Measurements from ENCODE around the gene SRXN1.

SRXN1 gene

DNA sequence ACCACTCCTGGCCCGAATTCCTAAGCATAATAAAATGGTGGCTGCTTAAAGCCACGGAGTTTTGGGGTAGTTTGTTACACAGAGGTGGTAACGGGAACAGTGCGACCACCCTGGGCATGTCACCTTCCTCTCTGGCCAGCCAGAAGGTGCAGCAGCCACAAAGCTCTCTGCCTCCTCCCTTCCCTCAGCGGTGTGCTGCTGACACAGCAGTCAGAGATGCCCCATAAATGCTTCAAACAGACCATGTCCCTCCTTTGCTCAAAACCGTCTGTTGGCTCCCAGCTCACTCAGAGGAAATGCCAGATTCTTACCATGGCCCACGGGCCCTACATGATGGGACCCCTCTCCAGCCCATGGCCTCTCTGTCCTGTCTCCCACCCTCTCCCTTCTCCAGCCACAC is 30.8 kb downstream of the SRXN1 start:
- FAIRE-seq (no peak), DNase-seq (ENCODE audit: insufficient read length) (no peak)
- TF ChIP-seq TAF1 (IDR thresholded peaks at IDR 0.05; ENCODE audit: borderline replicate concordance, low read depth, low read length) (no peak), POLR2AphosphoS5 (IDR thresholded peaks at IDR 0.05; ENCODE audit: low read depth, low read length) (no peak), POLR2A (IDR thresholded peaks at IDR 0.05; ENCODE audit: low read depth, low read length) (no peak)

- DNase-seq (ENCODE audit: insufficient read length) (no peak), FAIRE-seq (no peak)
- no peak for TF ChIP-seq POLR2AphosphoS5 (IDR thresholded peaks at IDR 0.05; ENCODE audit: low read depth, low read length)
- TF ChIP-seq TAF1 (IDR thresholded peaks at IDR 0.05; ENCODE audit: borderline replicate concordance, low read depth, low read length), result no peak
- TF ChIP-seq POLR2A (IDR thresholded peaks at IDR 0.05; ENCODE audit: low read depth, low read length), result no peak
These were observed 31.8 kb downstream of the SRXN1 start for GRCh38 chr20:621125-621756.

DNA sequence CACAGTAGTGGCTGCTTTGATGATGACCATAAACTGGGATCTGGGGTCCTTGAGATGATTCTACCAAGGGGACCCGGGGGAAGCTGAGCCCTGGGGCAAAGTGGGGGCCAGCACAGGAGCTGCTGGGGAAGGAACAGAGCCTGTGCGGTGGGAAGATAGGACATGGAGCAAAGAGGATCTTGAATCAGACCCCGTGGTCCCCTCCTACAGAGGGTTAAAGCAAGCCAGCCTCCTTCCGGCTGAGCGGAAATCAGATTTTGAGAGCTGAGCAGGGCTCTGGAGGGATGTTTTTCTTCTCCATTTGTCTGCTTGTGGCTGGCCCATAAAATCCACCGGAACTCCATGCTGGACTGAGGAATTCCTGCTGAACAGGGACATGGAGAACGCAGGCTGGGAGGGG is 32.8 kb downstream of the SRXN1 start:
- DNase-seq (ENCODE audit: insufficient read length) (no peak), FAIRE-seq (no peak)
- TF ChIP-seq TAF1 (IDR thresholded peaks at IDR 0.05; ENCODE audit: borderline replicate concordance, low read depth, low read length) (no peak), POLR2A (IDR thresholded peaks at IDR 0.05; ENCODE audit: low read depth, low read length) (no peak), POLR2AphosphoS5 (IDR thresholded peaks at IDR 0.05; ENCODE audit: low read depth, low read length) (no peak)

DNA sequence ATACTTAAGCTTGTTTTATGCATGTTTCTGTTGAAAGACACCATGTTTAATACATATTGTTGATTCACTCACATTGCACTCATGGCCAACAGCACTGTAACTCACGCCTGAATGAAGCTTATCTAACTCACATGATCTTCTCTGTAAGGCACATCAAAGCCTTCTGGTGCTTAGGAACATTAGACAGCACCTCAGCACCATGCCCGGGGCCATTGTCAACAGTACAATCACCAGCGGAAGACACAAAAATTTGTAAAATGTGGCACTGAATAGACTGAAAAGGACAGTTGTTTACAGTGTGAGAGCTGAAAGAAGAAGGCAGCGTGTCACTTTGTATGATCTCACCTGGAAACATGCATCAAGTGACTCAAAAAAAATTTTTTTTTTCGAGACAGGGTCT is 34.0 kb downstream of the SRXN1 start:
- no peak for DNase-seq (ENCODE audit: insufficient read length)
- FAIRE-seq, result no peak
- TF ChIP-seq POLR2AphosphoS5 (IDR thresholded peaks at IDR 0.05; ENCODE audit: low read depth, low read length) (no peak), POLR2A (IDR thresholded peaks at IDR 0.05; ENCODE audit: low read depth, low read length) (no peak), TAF1 (IDR thresholded peaks at IDR 0.05; ENCODE audit: borderline replicate concordance, low read depth, low read length) (no peak)

DNA sequence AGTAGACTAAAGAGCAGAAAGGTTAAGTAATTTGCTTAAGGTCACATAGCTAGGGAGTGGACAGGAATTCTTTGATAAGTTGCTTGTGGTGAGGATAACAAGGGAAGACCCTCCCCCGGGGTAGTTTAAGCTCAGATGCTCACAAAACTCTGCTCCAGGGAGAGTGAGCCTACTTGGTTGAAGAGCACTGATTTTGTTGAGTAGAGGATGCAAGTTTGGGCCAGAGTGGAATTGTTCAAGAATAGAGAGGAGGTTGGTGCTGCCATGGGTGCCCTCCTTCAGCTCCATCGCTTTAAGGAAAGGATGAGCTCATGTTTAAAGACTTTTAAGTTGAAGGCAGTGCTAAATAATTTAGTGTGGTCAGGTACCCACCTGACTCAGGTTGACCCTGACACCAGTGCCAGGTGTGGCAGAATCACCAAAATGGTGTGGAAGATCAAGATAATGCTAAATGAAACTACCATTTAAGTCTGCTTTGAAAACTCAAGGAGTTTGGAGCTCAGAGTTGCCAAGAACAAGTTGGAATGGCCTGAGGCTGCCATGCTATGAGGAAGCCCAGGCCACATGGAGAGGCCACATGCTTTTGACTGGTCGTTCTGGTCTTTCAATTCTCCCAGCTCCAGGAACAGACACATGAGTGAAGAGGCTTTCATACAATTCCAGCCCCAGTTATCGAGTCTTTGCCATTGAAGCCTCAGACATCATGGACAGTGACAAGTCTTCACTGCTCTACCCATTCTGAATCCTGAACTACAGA is 34.9 kb downstream of the SRXN1 start:
- FAIRE-seq (no peak), DNase-seq (ENCODE audit: insufficient read length) (no peak)
- TF ChIP-seq POLR2AphosphoS5 (IDR thresholded peaks at IDR 0.05; ENCODE audit: low read depth, low read length) (no peak), POLR2A (IDR thresholded peaks at IDR 0.05; ENCODE audit: low read depth, low read length) (no peak), TAF1 (IDR thresholded peaks at IDR 0.05; ENCODE audit: borderline replicate concordance, low read depth, low read length) (no peak)

DNA sequence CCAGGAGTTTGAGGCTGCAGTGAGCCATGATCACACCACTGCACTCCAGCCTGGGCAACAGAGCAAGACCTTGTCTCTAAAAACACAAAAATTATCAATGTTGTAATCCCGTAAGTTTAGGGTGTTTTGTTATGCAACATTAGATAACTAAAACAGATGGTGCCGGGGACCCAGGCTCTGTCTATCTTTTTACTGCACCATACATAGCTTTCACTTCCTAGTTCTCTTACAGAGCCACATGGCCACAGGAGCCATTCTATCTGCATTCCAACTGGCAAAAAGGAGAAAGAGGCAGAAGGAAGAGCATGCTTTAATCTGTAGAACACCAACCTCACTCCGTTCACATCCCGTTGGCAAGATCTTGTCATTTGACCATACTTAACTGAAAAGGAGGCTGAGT is 37.5 kb downstream of the SRXN1 start:
- no peak for DNase-seq (ENCODE audit: insufficient read length)
- no peak for FAIRE-seq
- TF ChIP-seq POLR2A (IDR thresholded peaks at IDR 0.05; ENCODE audit: low read depth, low read length), result no peak
- no peak for TF ChIP-seq TAF1 (IDR thresholded peaks at IDR 0.05; ENCODE audit: borderline replicate concordance, low read depth, low read length)
- TF ChIP-seq POLR2AphosphoS5 (IDR thresholded peaks at IDR 0.05; ENCODE audit: low read depth, low read length), result no peak

- DNase-seq (ENCODE audit: insufficient read length) (no peak), FAIRE-seq (no peak)
- TF ChIP-seq POLR2A (IDR thresholded peaks at IDR 0.05; ENCODE audit: low read depth, low read length), result no peak
These were observed 41.2 kb downstream of the SRXN1 start for GRCh38 chr20:611843-612185.

GRCh38 chr20:611047-611842 is 41.8 kb downstream of the SRXN1 start:
- TF ChIP-seq TAF1 (IDR thresholded peaks at IDR 0.05; ENCODE audit: borderline replicate concordance, low read depth, low read length) (no peak), POLR2A (IDR thresholded peaks at IDR 0.05; ENCODE audit: low read depth, low read length) (no peak), POLR2AphosphoS5 (IDR thresholded peaks at IDR 0.05; ENCODE audit: low read depth, low read length) (no peak)
- FAIRE-seq, result no peak
- no peak for DNase-seq (ENCODE audit: insufficient read length)

- no peak for DNase-seq (ENCODE audit: insufficient read length)
- TF ChIP-seq POLR2AphosphoS5 (IDR thresholded peaks at IDR 0.05; ENCODE audit: low read depth, low read length) (no peak), POLR2A (IDR thresholded peaks at IDR 0.05; ENCODE audit: low read depth, low read length) (no peak), TAF1 (IDR thresholded peaks at IDR 0.05; ENCODE audit: borderline replicate concordance, low read depth, low read length) (no peak)
- FAIRE-seq, result no peak
These were observed 42.6 kb downstream of the SRXN1 start, which contains the start of gene TCF15 for GRCh38 chr20:610130-611046. TCF15 (minus strand) TSS chr20:610309; CDS start chr20:610237, 72 bp downstream.

GRCh38 chr20:609371-609964 is 43.5 kb downstream of the SRXN1 start:
- DNase-seq (ENCODE audit: insufficient read length) (no peak), FAIRE-seq (no peak)
- TF ChIP-seq TAF1 (IDR thresholded peaks at IDR 0.05; ENCODE audit: borderline replicate concordance, low read depth, low read length) (no peak), POLR2A (IDR thresholded peaks at IDR 0.05; ENCODE audit: low read depth, low read length) (no peak), POLR2AphosphoS5 (IDR thresholded peaks at IDR 0.05; ENCODE audit: low read depth, low read length) (no peak)

Measured in GM12892 (cell line).